PFSK-1 (cell line): Measurements from ENCODE around the gene MRPS15.

Experiments
- FOXP2 ChIP-seq: optimal IDR thresholded peaks from 2 replicates; pipeline ENCODE3; 2011; ENCODE audit warnings: borderline replicate concordance, control low read depth, inconsistent platforms; ENCODE audit not compliant: insufficient read depth; ENCODE audit errors: extremely low read length, extremely low read depth
- POLR2AphosphoS5 ChIP-seq: IDR thresholded peaks from 2 replicates; pipeline ENCODE4 v1.6.1; 2012; ENCODE audit warnings: low read depth, mild to moderate bottlenecking, control low read depth, low read length, moderate library complexity
- REST ChIP-seq, 2 experiments: IDR thresholded peaks; 2 replicates each; pipeline versions ENCODE4 v1.6.1 to v1.8.0; 2011 to 2012; ENCODE audit warnings: low read depth in 2 of 2, low read length in 2 of 2, control low read depth in 1 of 2, inconsistent platforms in 1 of 2, mild to moderate bottlenecking in 1 of 2, moderate library complexity in 1 of 2; ENCODE audit not compliant: insufficient read depth in 1 of 2
- SIN3A ChIP-seq: IDR thresholded peaks from 2 replicates; pipeline ENCODE4 v1.6.1; 2012; ENCODE audit warnings: mild to moderate bottlenecking, low read length, moderate library complexity, borderline replicate concordance; ENCODE audit not compliant: insufficient read depth
- TAF1 ChIP-seq: IDR thresholded peaks from 2 replicates; pipeline ENCODE4 v1.6.1; 2012; ENCODE audit warnings: low read length, control low read depth, borderline replicate concordance; ENCODE audit not compliant: insufficient read depth

MRPS15 gene

GRCh38 chr1:36447450-36447849 is 16.7 kb downstream of the MRPS15 start:
- TF ChIP-seq TAF1: no peak

DNA sequence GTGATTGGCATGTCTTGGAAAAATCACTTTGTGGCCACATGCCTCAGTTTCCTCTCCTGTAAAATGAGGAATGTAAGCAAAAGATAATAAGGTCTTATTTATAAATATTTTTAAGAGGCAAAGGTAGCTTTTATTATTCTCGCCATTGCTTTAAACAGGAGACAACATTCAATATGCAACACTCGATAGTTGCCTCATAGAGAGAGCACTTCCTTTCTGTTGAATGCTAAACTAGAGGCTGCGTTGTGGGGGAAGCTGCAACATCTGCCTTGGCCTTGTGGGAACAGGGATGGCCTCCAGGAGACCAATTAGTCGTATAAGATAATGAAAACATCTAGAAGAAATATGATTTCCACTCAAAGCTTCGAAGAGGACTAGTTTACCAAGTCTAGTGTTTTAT is 17.4 kb downstream of the MRPS15 start:
- no peak for TF ChIP-seq SIN3A

DNA sequence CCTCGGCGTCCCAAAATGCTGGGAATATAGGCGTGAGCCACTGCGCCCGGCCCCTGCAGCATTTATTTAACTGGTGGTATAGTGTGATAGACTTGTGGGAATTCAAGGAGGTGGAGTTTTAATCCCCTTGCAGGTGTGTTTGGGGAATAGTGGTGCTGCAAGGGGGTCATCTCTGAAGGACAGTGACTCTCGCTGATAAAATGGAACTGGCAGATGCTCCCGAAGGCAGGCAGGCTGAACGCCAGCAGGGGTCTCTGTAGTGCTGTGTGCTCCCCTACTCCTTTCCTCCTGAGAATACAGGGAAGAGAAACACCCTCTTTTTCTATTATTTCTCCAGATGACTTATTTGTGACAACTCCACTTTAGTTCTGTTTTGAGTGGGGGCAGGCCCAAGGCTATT is 17.9 kb downstream of the MRPS15 start:
- TF ChIP-seq SIN3A (no peak), FOXP2 (no peak), POLR2AphosphoS5 (no peak), REST (IDR thresholded peaks at IDR 0.05; ENCODE audit: insufficient read depth in 1 of 2, low read depth in 2 of 2, low read length in 2 of 2) (no peak), TAF1 (no peak)

- TF ChIP-seq TAF1 (no peak), SIN3A (no peak), FOXP2 (no peak), POLR2AphosphoS5 (no peak), REST (IDR thresholded peaks at IDR 0.05; ENCODE audit: insufficient read depth in 1 of 2, low read depth in 2 of 2, low read length in 2 of 2) (no peak)
Observed at GRCh38 chr1:36443297-36443696, 20.9 kb downstream of the MRPS15 start.

DNA sequence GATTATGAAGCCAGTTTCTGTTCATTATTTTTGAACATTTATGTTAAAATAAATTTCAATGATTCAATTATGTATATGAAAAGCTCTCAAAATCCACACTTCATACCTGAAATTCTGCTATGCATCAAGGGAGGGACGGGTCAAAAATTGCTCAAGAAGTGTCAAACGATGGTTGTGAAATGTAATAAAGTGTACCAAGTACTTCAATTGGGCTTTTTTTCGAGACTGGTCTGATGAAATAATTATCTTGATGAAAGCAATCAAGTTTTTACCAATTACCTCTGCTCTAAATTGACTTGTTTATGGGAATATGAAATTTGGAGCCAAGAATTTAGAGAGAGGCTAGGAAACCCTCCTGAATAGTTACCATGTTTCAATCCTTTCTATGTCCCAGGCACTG is 21.8 kb downstream of the MRPS15 start:
- TF ChIP-seq TAF1: no peak
- TF ChIP-seq POLR2AphosphoS5: no peak
- TF ChIP-seq FOXP2: no peak
- TF ChIP-seq REST (IDR thresholded peaks at IDR 0.05; ENCODE audit: insufficient read depth in 1 of 2, low read depth in 2 of 2, low read length in 2 of 2): no peak
- TF ChIP-seq SIN3A: no peak

GRCh38 chr1:36440646-36441045 is 23.5 kb downstream of the MRPS15 start:
- TF ChIP-seq REST (IDR thresholded peaks at IDR 0.05; ENCODE audit: insufficient read depth in 1 of 2, low read depth in 2 of 2, low read length in 2 of 2) (no peak), FOXP2 (no peak), POLR2AphosphoS5 (no peak), SIN3A (no peak), TAF1 (no peak)
